K562 (cell line): ENCODE results near the gene CLSTN2. TPM values are rescaled to one million over a fixed set of nuclear protein-coding genes. Genes with fewer than 3 reads are reported as not detected.

Experiments
- ATAC-seq: fragments of 200-7000 bp; cut with Tn5 transposase; 3 replicates; pipeline ENCODE4 v1.9.1; 2020; ENCODE audit warnings: moderate library complexity
- BruUV-seq: library from RNA; stranded (reverse); fragments of 400-500 nt; replicated peaks from 2 replicates; lab custom pipeline; 2021; lab: Mats Ljungman, UMichigan
- CTCF ChIA-PET: fragments of 300-600 bp; formaldehyde crosslinking; extraction: SDS; loops from one replicate; lab custom pipeline; 2021; ENCODE audit warnings: low intra/inter-chr PET ratio; lab: Yijun Ruan, JAX
- POLR2A ChIA-PET: fragments of 300-600, 350-650 bp; sonication (Branson Sonifier 250); formaldehyde crosslinking; extraction: SDS; loops from one replicate; lab custom pipeline; 2021; ENCODE audit warnings: antibody characterized with exemption, inconsistent platforms; lab: Yijun Ruan, JAX
- DNase-seq, 4 experiments: peaks; one replicate each; pipeline versions ENCODE4 v3.0.0 to v3.0.0-alpha.2; 2011 to 2018; ENCODE audit warnings: low spot score in 3 of 4, mixed read lengths in 3 of 4; ENCODE audit errors: extremely low read depth in 1 of 4
- FAIRE-seq: peaks from 2 replicates; lab custom pipeline; 2011; peaks lifted over from hg19 to GRCh38; lab: Jason Lieb, UNC
- H2AFZ ChIP-seq: 2 replicates; pipeline ENCODE4 v1.6.0; 2011; ENCODE audit warnings: low read depth, low read length, control low read depth, inconsistent platforms
- H3K27ac ChIP-seq: fragments of 200-600 bp; 3 replicates; pipeline ENCODE4 v1.8.0; 2011; ENCODE audit warnings: low read depth, mild to moderate bottlenecking, control low read depth, inconsistent platforms, low read length, moderate library complexity, mixed read lengths; ENCODE audit errors: extremely low read depth
- H3K27me3 ChIP-seq, 2 experiments: fragments of 300-600 bp in 1 of 2; 2 replicates in 1 of 2; 3 replicates in 1 of 2; pipeline versions ENCODE4 v1.6.0 to v1.8.0; 2011; ENCODE audit warnings: inconsistent platforms in 2 of 2, low read length in 2 of 2, mild to moderate bottlenecking in 1 of 2, mixed read lengths in 1 of 2, moderate library complexity in 1 of 2; ENCODE audit not compliant: control insufficient read depth in 2 of 2, insufficient read depth in 2 of 2
- H3K36me3 ChIP-seq: fragments of 300-600 bp; 3 replicates; pipeline ENCODE4 v1.8.0; 2011; ENCODE audit warnings: mild to moderate bottlenecking, low read length, inconsistent platforms; ENCODE audit not compliant: control insufficient read depth, insufficient read depth
- H3K4me1 ChIP-seq, 2 experiments: fragments of 200-600 bp in 1 of 2; replicated peaks in 1 of 2; 2 replicates in 1 of 2; 3 replicates in 1 of 2; pipeline versions ENCODE4 v1.5.1 to v1.8.0; 2011; ENCODE audit warnings: inconsistent platforms in 2 of 2, low read length in 2 of 2, mild to moderate bottlenecking in 1 of 2, mixed read lengths in 1 of 2, moderate library complexity in 1 of 2; ENCODE audit not compliant: control insufficient read depth in 2 of 2, insufficient read depth in 2 of 2
- H3K4me2 ChIP-seq: 2 replicates; pipeline ENCODE4 v1.6.1; 2011; ENCODE audit warnings: low read length, control low read depth, inconsistent platforms, mixed read lengths; ENCODE audit not compliant: insufficient read depth
- H3K4me3 ChIP-seq: fragments of 200-600 bp; sonication (generic), shearing (Covaris generic); 2 replicates; pipeline ENCODE4 v1.5.1; 2016; ENCODE audit warnings: control low read depth, inconsistent platforms
- H3K79me2 ChIP-seq: fragments of 200-600 bp; 3 replicates; pipeline ENCODE4 v1.8.0; 2011; ENCODE audit warnings: low read length, inconsistent platforms; ENCODE audit not compliant: control insufficient read depth, insufficient read depth
- H3K9ac ChIP-seq, 2 experiments: 2 replicates each; pipeline versions ENCODE4 v1.6.0 to v1.6.1; 2011; ENCODE audit warnings: low read depth in 2 of 2, low read length in 2 of 2, control low read depth in 1 of 2, inconsistent platforms in 1 of 2, mild to moderate bottlenecking in 1 of 2, mixed read lengths in 1 of 2; ENCODE audit not compliant: insufficient read depth in 1 of 2
- H3K9me1 ChIP-seq: one replicate; pipeline ENCODE4 v1.6.0; 2011; ENCODE audit warnings: inconsistent platforms, mild to moderate bottlenecking, low read length, moderate library complexity; ENCODE audit not compliant: control insufficient read depth, insufficient read depth
- H3K9me3 ChIP-seq: replicated peaks from 2 replicates; pipeline ENCODE4 v1.5.1; 2011; ENCODE audit warnings: low read depth, low read length, inconsistent platforms; ENCODE audit not compliant: control insufficient read depth, insufficient read depth
- H4K20me1 ChIP-seq: replicated peaks from 2 replicates; pipeline ENCODE4 v1.6.1; 2011; ENCODE audit warnings: low read length, inconsistent platforms, mixed read lengths; ENCODE audit not compliant: control insufficient read depth, insufficient read depth
- DIDO1 ChIP-seq: fragments of 450-650 bp; IDR thresholded peaks from 2 replicates; pipeline ENCODE4 v1.6.1; 2016; ENCODE audit warnings: low read depth, missing biosample characterization, missing genetic modification characterization
- ELF2 ChIP-seq: fragments of 250-450 bp; sonication (Bioruptor Pico); IDR thresholded peaks from 2 replicates; pipeline ENCODE4 v1.5.0; 2021; ENCODE audit warnings: mild to moderate bottlenecking
- MECOM ChIP-seq: fragments of 250-450 bp; sonication (Bioruptor Pico); IDR thresholded peaks from 2 replicates; pipeline ENCODE4 v1.8.0; 2022; ENCODE audit warnings: inconsistent platforms
- NCOR1 ChIP-seq: fragments of 450-650 bp; IDR thresholded peaks from 2 replicates; pipeline ENCODE4 v1.6.1; 2016; ENCODE audit warnings: mild to moderate bottlenecking, moderate library complexity
- SMARCA5 ChIP-seq: fragments of 450-650 bp; IDR thresholded peaks from 2 replicates; pipeline ENCODE4 v1.6.1; 2016
- TAF9B ChIP-seq: fragments of 450-650 bp; IDR thresholded peaks from 2 replicates; pipeline ENCODE4 v1.6.1; 2018; ENCODE audit warnings: mild to moderate bottlenecking; ENCODE audit not compliant: partially characterized antibody
- WGBS: fragments of 100-300 bp; shearing (Covaris generic); methylation state at CpG from one replicate; pipeline ENCODE4 v1.1.6; 2016; ENCODE audit warnings: low coverage, mixed read lengths; ENCODE audit not compliant: insufficient coverage; ENCODE audit errors: missing lambda C conversion rate; 5-methylcytosine and 5-hydroxymethylcytosine counted together
- in situ Hi-C: fragments of 300-500 bp; cut with MboI; formaldehyde crosslinking; loops from 4 replicates; pipeline ENCODE4 v1.15.0; 2018; ENCODE audit warnings: inconsistent platforms, mixed read lengths
- intact Hi-C: fragments of 100-400 bp; cut with micrococcal nuclease; formaldehyde crosslinking; loops from 2 replicates; pipeline ENCODE4 v1.14.2; 2022
- polyA plus RNA-seq, 8 experiments: library from polyadenylated mRNA; depleted of rRNA in 4 of 8; stranded (reverse) in 5 of 8; unstranded in 3 of 8; fragments of >200 nt; fragmentation: Nextera tagmentation in 2 of 8; fragmentation: Illumina TruSeq in 1 of 8; extraction: Ambion mirVana in 2 of 8; extraction: Trizol in 1 of 8; gene quantifications; 2 replicates each; pipeline versions ENCODE4 v1.2.1 to v1.2.3, GENCODE V29; 2011 to 2014; ENCODE audit warnings: inconsistent platforms in 1 of 8, missing spikeins in 1 of 8
- total RNA-seq, 7 experiments: library from RNA; depleted of rRNA in 6 of 7; stranded (reverse); fragments of >200 nt in 6 of 7; fragmentation: Illumina TruSeq in 2 of 7; extraction: Trizol in 2 of 7; gene quantifications; 2 replicates each; pipeline versions ENCODE4 v1.2.1 to v1.2.3, GENCODE V29; 2011 to 2021; ENCODE audit warnings: low replicate concordance in 1 of 7
- TF ChIP-seq, protein P1 (sequence below): fragments of 450-650 bp; formaldehyde crosslinking; IDR thresholded peaks from 2 replicates; pipeline ENCODE4 v1.4.0; 2020; ENCODE audit warnings: mild to moderate bottlenecking, mixed read lengths
- TF ChIP-seq, protein P2 (sequence below): fragments of 250-450 bp; sonication (Bioruptor Pico); IDR thresholded peaks from 2 replicates; pipeline ENCODE4 v1.8.0; 2022; ENCODE audit warnings: moderate library complexity, mild to moderate bottlenecking, inconsistent platforms
- TF ChIP-seq, protein P3 (sequence below): fragments of 450-650 bp; IDR thresholded peaks from 2 replicates; pipeline ENCODE4 v1.7.1; 2018; ENCODE audit warnings: mild to moderate bottlenecking, low read depth; ENCODE audit not compliant: partially characterized antibody
- TF ChIP-seq, protein P4 (sequence below): sonication (generic); formaldehyde crosslinking; IDR thresholded peaks from 2 replicates; pipeline ENCODE4 v1.8.0; 2022; ENCODE audit warnings: missing genetic modification reagents, mild to moderate bottlenecking, moderate library complexity, borderline replicate concordance

CLSTN2 gene
- total and polyA plus RNA-seq, 9 of the 15 experiments (the other 6 are each of a cell fraction or from before 2014, with no cell fraction given) = 0.02 to 0.04 (median 0.04) TPM; not detected in 6

DNA sequence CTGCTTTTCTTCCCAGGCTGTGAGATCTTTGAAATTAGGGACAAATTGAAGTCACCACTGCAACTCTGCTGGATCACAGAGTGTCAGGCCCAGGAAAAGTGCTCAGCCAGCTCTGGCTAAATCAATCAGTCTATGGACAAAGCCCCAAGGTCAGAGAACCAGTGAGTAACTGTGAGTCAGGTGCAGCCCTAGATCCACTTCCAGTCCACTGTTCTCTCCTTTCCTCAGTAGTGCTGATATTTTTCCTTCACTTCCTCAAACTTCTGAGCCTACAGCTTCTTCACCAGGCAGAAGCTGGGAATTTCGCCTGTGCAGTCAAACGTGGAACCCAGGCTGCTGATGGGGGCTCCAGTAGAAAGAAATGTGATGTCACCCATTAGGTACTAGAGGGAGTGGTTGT is 667.8 kb downstream of the CLSTN2 start:
- BruUV-seq = no TSS peak
- H3K36me3 ChIP-seq = no peaks in the 10 kb centered on the region
- H3K27ac ChIP-seq = no peak overlapping the region
- H3K4me2 ChIP-seq = no peak overlapping the region
- H3K9me1 ChIP-seq = peaks cover 3% of the 10 kb centered on the region
- in situ Hi-C loops (no loop called here), intact Hi-C loops (no loop called here)
- ChIA-PET POLR2A (interaction anchor here (0.7 kb wide), 1 partner anchor 1932 kb away, joined by 3 read pairs; no protein-coding TSS in a partner anchor), CTCF (no interaction called here)
- FAIRE-seq (no peak), ATAC-seq (no peak), DNase-seq (no peak)
- no peak overlapping the region for H3K9ac ChIP-seq
- WGBS = 0% methylated on average over 2 of the region's 2 CpGs
- H4K20me1 ChIP-seq = no peaks in the 10 kb centered on the region
- H3K4me3 ChIP-seq = no peak overlapping the region
- no peaks in the 10 kb centered on the region for H3K4me1 ChIP-seq
- H3K79me2 ChIP-seq = no peaks in the 10 kb centered on the region
- no peaks in the 10 kb centered on the region for H3K9me3 ChIP-seq
- no peak overlapping the region for H2AFZ ChIP-seq
- no peak for TF ChIP-seq NCOR1
- TF ChIP-seq MECOM (CRISPR knock-in tag) = no peak
- TF ChIP-seq, protein P1, sequence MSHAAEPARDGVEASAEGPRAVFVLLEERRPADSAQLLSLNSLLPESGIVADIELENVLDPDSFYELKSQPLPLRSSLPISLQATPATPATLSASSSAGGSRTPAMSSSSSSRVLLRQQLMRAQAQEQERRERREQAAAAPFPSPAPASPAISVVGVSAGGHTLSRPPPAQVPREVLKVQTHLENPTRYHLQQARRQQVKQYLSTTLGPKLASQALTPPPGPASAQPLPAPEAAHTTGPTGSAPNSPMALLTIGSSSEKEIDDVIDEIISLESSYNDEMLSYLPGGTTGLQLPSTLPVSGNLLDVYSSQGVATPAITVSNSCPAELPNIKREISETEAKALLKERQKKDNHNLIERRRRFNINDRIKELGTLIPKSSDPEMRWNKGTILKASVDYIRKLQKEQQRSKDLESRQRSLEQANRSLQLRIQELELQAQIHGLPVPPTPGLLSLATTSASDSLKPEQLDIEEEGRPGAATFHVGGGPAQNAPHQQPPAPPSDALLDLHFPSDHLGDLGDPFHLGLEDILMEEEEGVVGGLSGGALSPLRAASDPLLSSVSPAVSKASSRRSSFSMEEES (CRISPR knock-in tag) = no peak
- TF ChIP-seq, protein P2, sequence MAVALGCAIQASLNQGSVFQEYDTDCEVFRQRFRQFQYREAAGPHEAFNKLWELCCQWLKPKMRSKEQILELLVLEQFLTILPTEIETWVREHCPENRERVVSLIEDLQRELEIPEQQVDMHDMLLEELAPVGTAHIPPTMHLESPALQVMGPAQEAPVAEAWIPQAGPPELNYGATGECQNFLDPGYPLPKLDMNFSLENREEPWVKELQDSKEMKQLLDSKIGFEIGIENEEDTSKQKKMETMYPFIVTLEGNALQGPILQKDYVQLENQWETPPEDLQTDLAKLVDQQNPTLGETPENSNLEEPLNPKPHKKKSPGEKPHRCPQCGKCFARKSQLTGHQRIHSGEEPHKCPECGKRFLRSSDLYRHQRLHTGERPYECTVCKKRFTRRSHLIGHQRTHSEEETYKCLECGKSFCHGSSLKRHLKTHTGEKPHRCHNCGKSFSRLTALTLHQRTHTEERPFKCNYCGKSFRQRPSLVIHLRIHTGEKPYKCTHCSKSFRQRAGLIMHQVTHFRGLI (CRISPR knock-in tag) = no peak
- no peak for TF ChIP-seq SMARCA5
- no peak for TF ChIP-seq TAF9B
- no peak for TF ChIP-seq ELF2 (CRISPR knock-in tag)
- no peak for TF ChIP-seq DIDO1
- TF ChIP-seq, protein P3, sequence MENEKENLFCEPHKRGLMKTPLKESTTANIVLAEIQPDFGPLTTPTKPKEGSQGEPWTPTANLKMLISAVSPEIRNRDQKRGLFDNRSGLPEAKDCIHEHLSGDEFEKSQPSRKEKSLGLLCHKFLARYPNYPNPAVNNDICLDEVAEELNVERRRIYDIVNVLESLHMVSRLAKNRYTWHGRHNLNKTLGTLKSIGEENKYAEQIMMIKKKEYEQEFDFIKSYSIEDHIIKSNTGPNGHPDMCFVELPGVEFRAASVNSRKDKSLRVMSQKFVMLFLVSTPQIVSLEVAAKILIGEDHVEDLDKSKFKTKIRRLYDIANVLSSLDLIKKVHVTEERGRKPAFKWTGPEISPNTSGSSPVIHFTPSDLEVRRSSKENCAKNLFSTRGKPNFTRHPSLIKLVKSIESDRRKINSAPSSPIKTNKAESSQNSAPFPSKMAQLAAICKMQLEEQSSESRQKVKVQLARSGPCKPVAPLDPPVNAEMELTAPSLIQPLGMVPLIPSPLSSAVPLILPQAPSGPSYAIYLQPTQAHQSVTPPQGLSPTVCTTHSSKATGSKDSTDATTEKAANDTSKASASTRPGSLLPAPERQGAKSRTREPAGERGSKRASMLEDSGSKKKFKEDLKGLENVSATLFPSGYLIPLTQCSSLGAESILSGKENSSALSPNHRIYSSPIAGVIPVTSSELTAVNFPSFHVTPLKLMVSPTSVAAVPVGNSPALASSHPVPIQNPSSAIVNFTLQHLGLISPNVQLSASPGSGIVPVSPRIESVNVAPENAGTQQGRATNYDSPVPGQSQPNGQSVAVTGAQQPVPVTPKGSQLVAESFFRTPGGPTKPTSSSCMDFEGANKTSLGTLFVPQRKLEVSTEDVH = no peak
- TF ChIP-seq, protein P4, sequence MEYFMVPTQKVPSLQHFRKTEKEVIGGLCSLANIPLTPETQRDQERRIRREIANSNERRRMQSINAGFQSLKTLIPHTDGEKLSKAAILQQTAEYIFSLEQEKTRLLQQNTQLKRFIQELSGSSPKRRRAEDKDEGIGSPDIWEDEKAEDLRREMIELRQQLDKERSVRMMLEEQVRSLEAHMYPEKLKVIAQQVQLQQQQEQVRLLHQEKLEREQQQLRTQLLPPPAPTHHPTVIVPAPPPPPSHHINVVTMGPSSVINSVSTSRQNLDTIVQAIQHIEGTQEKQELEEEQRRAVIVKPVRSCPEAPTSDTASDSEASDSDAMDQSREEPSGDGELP (CRISPR knock-in tag) = no peak
- no peaks in the 10 kb centered on the region for H3K27me3 ChIP-seq
